ENCODE measurements around the gene GDPD4.

- TF ChIP-seq POLR2A (IDR thresholded peaks at IDR 0.05): no peak
- no peak for TF ChIP-seq CTCF (IDR thresholded peaks at IDR 0.05)
Measured at GRCh38 chr11:77301510-77301909, at the start of gene GDPD4.

Data from Peyer's patch (tissue), 4 donors.